ENCODE data around the gene ALOX15B.

ALOX15B gene

DNA sequence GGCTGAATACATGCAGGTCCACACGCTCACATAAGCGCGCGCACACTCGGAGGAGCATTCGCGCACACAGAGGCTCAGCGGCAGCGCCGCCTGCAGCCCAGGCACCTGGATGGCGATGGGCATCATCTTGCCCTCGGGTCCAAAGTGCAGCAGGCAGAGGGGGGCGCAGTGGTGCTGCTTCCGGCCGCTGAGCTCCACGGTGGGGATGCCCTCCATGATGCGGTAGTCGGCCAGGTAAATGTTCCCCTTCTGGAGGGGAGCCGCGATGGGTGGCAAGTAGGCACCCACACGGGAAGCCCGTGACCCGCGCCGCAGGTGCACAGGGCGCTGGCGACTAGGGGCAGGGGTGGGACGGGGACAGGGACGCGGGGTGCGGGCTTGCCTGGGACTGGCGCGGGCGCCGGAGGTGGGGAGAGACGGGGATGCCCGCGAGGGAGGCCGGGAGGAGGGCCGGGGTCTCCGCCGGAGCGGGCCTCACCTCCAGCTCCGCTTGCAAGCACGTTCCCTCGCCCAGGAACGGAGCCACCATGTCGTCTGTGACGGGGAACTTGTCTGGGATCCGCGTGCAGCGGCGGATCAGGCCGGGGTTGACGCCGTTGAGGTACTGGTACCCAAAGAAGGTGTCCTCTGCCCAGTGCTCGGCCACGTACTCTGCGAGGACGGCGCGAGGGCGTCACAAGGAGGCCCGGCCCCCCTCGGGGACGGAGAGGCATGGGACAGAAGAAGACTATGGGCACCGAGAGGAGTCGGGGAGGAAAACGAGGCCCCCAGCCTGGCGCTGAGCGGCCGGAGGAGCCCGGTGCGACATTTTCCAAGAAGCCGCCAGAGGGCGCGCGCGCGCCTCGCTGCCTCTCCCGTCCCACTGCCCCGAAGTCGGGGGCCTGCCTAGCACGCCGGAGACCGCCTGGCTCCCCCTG lies 40.7 kb downstream of the ALOX15B start:
- Histone ChIP-seq H3K4me1 (ENCODE audit: insufficient read depth, low read length) (peaks cover 16% of the 10 kb centered on the region), H3K36me3 (ENCODE audit: insufficient read depth, low read length) (no peaks in the 10 kb centered on the region), H2AFZ (ENCODE audit: low read depth, low read length) (peak overlapping the region; percentile 91), H3K9ac (ENCODE audit: low read depth, low read length) (peak overlapping the region; percentile 55), H3K27ac (ENCODE audit: low read length) (no peak overlapping the region), H3K9me3 (ENCODE audit: insufficient read depth, low read length, severe bottlenecking) (no peaks in the 10 kb centered on the region), H4K20me1 (ENCODE audit: insufficient read depth, low read length) (no peaks in the 10 kb centered on the region), H3K79me2 (ENCODE audit: insufficient read depth, low read length) (no peaks in the 10 kb centered on the region), H3K4me3 (ENCODE audit: low read depth in 1 of 2, low read length in 2 of 2) (peak overlapping the region in 1 of 2 experiments; percentile 61; a peak in 3 of 4 replicates), H3K27me3 (ENCODE audit: insufficient read depth, low read length, poor library complexity) (peaks cover 22% of the 10 kb centered on the region), H3K4me2 (ENCODE audit: insufficient read depth, low read length) (peak overlapping the region; percentile 92)
- TF ChIP-seq EZH2 (IDR thresholded peaks at IDR 0.05; ENCODE audit: borderline replicate concordance, low read depth, low read length, severe bottlenecking) = peak; percentile 10
- TF ChIP-seq, protein P1, sequence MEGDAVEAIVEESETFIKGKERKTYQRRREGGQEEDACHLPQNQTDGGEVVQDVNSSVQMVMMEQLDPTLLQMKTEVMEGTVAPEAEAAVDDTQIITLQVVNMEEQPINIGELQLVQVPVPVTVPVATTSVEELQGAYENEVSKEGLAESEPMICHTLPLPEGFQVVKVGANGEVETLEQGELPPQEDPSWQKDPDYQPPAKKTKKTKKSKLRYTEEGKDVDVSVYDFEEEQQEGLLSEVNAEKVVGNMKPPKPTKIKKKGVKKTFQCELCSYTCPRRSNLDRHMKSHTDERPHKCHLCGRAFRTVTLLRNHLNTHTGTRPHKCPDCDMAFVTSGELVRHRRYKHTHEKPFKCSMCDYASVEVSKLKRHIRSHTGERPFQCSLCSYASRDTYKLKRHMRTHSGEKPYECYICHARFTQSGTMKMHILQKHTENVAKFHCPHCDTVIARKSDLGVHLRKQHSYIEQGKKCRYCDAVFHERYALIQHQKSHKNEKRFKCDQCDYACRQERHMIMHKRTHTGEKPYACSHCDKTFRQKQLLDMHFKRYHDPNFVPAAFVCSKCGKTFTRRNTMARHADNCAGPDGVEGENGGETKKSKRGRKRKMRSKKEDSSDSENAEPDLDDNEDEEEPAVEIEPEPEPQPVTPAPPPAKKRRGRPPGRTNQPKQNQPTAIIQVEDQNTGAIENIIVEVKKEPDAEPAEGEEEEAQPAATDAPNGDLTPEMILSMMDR (IDR thresholded peaks at IDR 0.05; ENCODE audit: borderline replicate concordance, extremely low read depth, low read length, poor library complexity, severe bottlenecking) = peak; percentile 88
- ATAC-seq (ENCODE audit: insufficient read depth, low read depth) = peak; percentile 94
- DNase-seq = peak; percentile 76

DNA sequence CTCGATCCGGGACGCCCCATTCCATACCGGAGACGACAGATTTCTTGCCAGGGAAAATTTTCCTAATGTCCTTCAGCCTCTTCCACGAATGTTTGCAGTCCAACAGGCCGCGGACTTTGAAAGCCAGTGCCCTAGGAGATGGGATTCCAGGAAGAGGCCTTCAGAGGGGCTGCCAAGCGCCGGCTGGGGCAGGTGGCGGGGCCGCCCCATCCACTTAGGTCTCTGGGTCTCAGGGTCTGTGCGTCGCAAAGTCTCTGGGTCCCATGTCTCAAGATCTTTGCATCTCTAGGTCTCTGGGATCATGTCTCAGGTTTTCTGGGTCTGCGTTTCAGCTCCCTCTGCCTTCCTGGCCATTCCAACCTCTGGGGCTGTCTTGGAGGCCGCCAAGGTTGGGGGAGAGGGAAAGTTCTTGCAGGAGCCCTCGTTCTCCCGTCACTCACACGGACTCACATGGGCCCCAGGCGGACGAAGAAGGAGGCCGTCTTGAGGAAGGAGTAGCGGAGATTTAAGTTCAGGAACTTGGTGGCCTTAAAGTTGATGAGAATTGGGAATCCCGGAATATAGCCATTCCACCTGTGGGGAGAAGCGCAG lies 41.4 kb downstream of the ALOX15B start:
- H3K36me3 ChIP-seq (ENCODE audit: insufficient read depth, low read length) = no peaks in the 10 kb centered on the region
- peak overlapping the region; percentile 66 for H2AFZ ChIP-seq (ENCODE audit: low read depth, low read length)
- peak overlapping the region; percentile 92 for H3K4me2 ChIP-seq (ENCODE audit: insufficient read depth, low read length)
- no peaks in the 10 kb centered on the region for H4K20me1 ChIP-seq (ENCODE audit: insufficient read depth, low read length)
- DNase-seq = no peak
- H3K27ac ChIP-seq (ENCODE audit: low read length) = no peak overlapping the region
- H3K4me3 ChIP-seq (ENCODE audit: low read depth in 1 of 2, low read length in 2 of 2) = peak overlapping the region in 1 of 2 experiments; percentile 61; a peak in 2 of 4 replicates
- peak overlapping the region; percentile 55 for H3K9ac ChIP-seq (ENCODE audit: low read depth, low read length)
- peak; percentile 42 for ATAC-seq (ENCODE audit: insufficient read depth, low read depth)
- TF ChIP-seq EZH2 (IDR thresholded peaks at IDR 0.05; ENCODE audit: borderline replicate concordance, low read depth, low read length, severe bottlenecking) = no peak
- TF ChIP-seq, protein P1 (IDR thresholded peaks at IDR 0.05; ENCODE audit: borderline replicate concordance, extremely low read depth, low read length, poor library complexity, severe bottlenecking) = no peak
- H3K4me1 ChIP-seq (ENCODE audit: insufficient read depth, low read length) = peaks cover 16% of the 10 kb centered on the region
- no peaks in the 10 kb centered on the region for H3K79me2 ChIP-seq (ENCODE audit: insufficient read depth, low read length)
- H3K9me3 ChIP-seq (ENCODE audit: insufficient read depth, low read length, severe bottlenecking) = no peaks in the 10 kb centered on the region
- peaks cover 19% of the 10 kb centered on the region for H3K27me3 ChIP-seq (ENCODE audit: insufficient read depth, low read length, poor library complexity)

DNA sequence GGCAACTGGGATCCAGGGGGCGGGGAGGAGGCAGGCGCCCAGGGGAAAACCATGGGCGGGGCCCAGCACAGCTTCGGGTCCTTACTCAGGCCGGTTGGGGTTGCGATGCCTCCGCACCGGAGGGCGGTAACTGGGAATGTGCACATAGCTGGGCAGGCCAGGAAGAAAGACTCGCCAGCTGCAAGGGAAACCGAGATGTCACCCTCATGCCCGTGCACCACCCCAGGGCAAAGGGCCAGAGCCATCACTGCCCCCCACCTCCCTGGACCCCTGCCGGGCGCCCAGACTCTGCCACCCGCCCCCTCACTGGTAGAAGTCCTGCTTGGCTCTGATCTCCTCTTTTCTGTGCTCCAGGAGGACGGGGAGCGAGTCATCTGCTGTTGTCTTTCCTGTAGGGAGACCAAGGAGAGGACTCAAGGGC lies 42.0 kb downstream of the ALOX15B start:
- H3K79me2 ChIP-seq (ENCODE audit: insufficient read depth, low read length) = no peaks in the 10 kb centered on the region
- H3K9ac ChIP-seq (ENCODE audit: low read depth, low read length) = no peak overlapping the region
- 0 out of 2 replicates have a peak overlapping the region, but pooled peaks have one; percentile 92 for H3K4me2 ChIP-seq (ENCODE audit: insufficient read depth, low read length)
- DNase-seq (no peak), ATAC-seq (ENCODE audit: insufficient read depth, low read depth) (no peak)
- TF ChIP-seq, protein P1 (IDR thresholded peaks at IDR 0.05; ENCODE audit: borderline replicate concordance, extremely low read depth, low read length, poor library complexity, severe bottlenecking) = no peak
- no peak for TF ChIP-seq EZH2 (IDR thresholded peaks at IDR 0.05; ENCODE audit: borderline replicate concordance, low read depth, low read length, severe bottlenecking)
- H3K9me3 ChIP-seq (ENCODE audit: insufficient read depth, low read length, severe bottlenecking) = no peaks in the 10 kb centered on the region
- no peaks in the 10 kb centered on the region for H4K20me1 ChIP-seq (ENCODE audit: insufficient read depth, low read length)
- peaks cover 14% of the 10 kb centered on the region for H3K27me3 ChIP-seq (ENCODE audit: insufficient read depth, low read length, poor library complexity)
- H2AFZ ChIP-seq (ENCODE audit: low read depth, low read length) = no peak overlapping the region
- no peak overlapping the region for H3K27ac ChIP-seq (ENCODE audit: low read length)
- H3K4me3 ChIP-seq (ENCODE audit: low read depth in 1 of 2, low read length in 2 of 2) = no peak overlapping the region
- H3K36me3 ChIP-seq (ENCODE audit: insufficient read depth, low read length) = no peaks in the 10 kb centered on the region
- H3K4me1 ChIP-seq (ENCODE audit: insufficient read depth, low read length) = peaks cover 16% of the 10 kb centered on the region

Measured in DND-41 (cell line).